CMK (cell line): ENCODE measurements around the gene GALR2.

Source experiments
- DNase-seq: peaks from one replicate; pipeline ENCODE4 v3.0.0-alpha.2; 2010; ENCODE audit warnings: low read depth

GALR2 gene

GRCh38 chr17:76079956-76080767, 5.6 kb downstream of the GALR2 start:
- DNase-seq = peak; percentile 14

DNA sequence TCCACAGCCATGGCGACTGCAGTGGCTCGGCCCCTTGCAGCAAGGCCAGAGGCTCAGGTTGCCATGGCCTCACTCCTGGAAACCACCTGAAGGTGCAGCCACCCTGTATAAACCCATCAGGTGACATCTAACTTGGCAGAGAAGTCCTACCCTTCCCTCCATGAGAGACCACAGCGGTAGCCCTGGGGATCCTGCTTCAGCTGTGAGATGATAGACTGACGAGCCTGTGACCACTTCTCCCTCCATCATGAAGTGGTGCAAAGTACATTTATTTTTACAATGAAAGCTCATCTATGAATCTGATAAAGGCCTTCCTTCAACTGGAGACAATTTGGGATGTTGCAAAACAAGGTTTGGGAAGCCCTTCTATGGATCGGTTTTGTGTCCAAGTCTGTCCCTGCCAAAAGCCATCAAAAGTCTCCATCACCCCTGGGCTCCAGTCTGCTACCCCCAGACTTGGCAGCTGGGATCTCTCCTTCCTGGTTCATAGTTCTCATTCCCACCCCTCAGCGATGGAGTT, 6.2 kb downstream of the GALR2 start:
- DNase-seq = no peak

GRCh38 chr17:76081295-76082210, 7.0 kb downstream of the GALR2 start:
- DNase-seq = no peak

DNA sequence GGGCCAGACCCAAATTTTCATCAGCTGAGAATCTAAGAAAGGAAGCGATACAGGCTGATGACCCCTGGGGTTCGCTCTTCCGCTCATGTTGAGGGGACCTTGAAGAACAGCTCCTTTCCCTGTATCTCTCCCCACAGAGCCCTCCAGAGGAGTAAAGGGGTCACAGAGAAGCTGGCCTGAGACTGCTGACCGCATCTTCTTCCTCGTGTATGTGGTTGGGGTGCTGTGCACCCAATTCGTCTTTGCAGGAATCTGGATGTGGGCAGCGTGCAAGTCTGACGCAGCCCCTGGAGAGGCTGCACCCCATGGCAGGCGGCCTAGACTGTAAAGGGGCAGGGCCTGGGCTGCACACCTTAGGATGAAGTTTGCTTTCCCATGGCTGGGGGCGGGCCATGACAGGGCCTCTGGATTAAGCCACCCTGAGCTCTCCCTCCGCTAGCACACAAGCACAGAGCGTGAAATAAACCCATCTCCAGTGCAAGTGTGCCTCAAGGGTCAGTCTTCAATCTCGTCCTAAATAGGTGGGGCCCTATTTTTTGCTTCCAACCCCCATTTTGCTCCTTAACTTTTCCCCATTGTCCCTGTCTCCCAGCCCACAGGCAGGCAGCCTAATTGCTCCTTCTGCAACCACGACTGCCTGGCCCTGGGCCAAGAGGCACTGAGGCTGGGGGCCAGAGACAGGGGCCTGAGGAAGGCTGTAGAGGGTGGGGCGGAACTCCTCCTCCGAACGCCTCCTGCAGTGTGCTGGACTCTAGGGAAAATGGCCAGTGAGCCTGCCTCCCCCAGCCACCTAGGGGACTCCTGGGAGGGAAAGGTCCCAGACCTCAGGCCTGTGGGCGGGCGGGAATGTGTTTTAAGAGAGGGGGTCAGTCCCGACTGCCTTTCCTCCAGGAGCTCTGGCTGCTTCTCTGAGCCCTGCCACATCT, 8.0 kb downstream of the GALR2 start:
- no peak for DNase-seq

DNA sequence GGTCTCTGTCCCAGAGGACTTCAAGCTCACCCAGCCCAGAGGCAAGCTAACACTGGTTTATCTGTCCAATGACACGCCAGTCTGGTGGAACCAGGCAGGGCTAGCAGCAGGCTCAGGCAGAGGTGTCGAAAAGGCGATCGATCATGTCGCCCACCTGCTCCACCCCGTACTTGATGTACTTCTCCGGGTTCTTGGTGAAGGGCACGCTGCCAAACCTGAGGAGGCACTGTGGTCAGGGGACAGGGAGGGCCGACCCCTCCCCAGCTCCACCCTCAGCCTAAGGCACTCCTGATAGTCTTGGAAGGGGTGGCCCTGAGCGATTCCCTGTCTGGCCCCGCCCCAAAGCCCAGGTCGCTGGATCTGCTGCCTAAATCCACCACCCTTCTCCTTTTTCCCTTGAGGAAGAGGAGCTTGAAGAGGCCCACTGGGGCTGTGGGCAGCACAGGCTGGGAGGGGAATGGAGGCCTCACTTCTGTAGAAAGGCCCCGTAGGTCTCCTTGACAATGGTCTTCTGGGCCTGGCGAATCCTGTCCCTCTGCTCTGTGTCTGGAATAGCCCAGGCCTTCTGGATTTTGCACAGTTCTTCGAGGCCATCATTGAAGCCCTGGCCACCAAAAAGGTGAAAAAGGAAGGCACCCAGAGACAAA, 9.1 kb downstream of the GALR2 start:
- no peak for DNase-seq

DNA sequence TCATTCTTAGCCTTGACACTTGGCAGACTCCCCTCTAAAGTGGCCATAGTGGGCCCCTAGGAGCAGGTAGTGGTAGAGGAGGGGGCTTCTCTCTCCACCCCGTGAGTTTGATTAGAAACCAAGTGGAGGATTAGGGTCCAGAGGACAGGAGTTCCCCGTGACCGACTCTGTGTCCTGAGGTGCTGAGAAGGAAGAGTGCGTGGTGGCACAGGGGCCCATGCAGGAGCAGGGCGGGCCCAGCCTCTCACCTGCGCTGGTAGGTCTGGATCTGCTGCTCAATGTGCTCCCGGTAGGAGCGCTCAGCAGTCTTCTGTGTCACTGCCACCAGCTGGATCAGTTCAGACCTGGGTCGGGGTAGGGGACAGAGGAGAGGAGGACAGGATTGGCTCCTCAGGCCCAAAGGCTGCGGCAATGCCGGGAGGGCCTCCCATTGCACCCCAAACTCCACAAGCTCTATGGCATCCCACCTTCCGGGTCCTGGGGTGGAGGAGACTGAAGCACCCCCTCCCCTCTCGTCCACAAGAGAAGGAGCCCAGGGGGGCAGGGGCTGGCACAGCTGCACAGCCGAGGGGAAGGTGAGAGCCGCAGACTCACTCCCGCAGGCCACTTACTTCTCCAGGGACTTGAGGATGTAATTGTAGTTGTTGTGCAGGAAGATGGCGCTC, 10.6 kb downstream of the GALR2 start:
- DNase-seq = no peak

DNA sequence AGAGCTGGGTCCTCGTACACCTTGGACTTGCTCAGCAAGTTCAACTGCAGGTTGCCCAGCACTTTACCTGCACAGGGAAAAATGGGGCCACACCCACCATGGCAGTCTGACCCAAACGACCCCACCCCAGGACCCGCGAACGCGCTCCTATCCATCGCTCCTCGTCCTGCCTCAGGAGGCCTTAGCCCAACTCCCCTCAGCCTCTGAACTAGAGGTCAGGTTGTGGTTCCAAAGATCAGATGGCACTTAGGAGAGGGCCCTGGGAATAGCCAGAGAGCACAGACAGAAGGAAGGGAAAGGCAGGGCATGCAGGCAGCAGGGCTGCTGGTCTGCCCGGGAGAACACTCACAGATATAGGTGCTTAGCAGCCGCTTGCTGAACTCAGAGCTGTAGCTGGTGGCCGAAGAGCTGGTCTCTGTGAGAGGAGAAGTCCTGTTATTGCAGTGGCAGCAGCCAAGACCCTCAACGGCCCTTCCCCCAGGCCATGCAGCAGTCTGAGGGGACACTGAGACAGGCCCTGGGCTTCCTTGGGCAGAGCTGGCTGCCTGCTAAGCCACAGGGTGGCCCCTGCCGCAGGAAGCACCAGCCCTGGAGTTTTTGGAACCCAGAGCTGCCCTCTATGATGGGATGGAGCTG, 11.3 kb downstream of the GALR2 start:
- DNase-seq = no peak

DNA sequence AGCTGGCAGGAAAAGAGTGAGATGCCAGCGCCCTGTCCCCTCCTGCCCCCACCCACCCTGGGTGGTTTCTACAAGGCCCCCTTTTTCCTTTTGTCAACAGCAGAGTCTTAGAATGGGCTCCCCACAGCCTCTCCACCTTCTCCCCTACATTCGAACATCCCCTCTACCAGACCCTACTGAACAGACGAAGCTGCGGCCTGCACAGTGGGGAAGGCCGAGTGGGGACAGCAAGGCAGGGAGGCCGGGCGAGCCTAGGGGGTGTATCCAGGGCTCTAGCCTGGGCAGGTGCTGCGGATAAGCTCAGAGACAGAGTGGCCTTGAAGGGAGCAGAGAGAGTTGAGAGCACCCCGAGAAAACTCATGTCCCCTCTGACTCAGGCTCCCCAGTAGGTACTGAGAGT, 11.8 kb downstream of the GALR2 start:
- no peak for DNase-seq

- DNase-seq = no peak
Measured at GRCh38 chr17:76087531-76087930, 12.9 kb downstream of the GALR2 start.

DNA sequence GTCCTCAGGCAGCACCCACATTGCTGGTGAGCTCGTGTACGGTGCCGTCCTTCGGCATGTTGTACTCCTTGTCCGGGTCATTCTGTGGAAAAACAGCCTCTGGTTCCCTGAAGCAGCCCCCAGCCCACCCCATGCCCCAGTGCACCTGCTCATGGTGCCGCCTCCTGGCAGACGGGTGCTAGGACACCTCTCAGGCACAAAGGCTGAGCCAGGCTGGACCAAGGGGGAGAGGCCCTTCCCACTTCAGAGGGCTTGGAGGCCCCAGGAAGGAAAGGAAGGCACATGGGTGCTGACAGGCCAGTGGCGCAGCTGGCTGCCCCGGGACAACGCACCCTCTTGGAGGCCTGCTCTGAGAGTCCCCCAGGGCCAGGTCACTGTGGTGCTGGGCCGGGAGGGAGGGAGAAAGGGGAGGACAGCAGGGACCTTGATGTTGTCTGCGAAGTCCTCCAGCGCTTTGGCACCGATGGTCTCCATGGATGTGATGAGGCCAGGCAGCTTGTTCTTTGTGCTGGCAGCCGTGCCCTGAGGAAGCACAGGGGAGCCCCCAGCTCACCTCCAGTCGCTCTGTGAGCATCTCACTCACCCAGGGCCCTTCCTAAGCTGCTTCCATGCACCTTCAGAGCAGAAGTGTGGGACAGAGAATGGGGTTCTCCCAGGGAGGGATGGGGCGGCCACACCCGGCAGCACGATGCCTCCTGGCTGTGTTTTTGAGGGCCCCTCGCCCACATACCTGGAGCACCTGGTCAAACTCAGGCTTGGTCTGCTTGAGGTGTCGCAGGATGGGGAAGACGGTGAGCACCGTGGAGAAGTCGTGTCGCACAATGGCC, 13.7 kb downstream of the GALR2 start:
- no peak for DNase-seq

GRCh38 chr17:76088868-76089576, 14.4 kb downstream of the GALR2 start:
- no peak for DNase-seq

GRCh38 chr17:76089680-76090516, 15.3 kb downstream of the GALR2 start:
- DNase-seq = no peak

DNA sequence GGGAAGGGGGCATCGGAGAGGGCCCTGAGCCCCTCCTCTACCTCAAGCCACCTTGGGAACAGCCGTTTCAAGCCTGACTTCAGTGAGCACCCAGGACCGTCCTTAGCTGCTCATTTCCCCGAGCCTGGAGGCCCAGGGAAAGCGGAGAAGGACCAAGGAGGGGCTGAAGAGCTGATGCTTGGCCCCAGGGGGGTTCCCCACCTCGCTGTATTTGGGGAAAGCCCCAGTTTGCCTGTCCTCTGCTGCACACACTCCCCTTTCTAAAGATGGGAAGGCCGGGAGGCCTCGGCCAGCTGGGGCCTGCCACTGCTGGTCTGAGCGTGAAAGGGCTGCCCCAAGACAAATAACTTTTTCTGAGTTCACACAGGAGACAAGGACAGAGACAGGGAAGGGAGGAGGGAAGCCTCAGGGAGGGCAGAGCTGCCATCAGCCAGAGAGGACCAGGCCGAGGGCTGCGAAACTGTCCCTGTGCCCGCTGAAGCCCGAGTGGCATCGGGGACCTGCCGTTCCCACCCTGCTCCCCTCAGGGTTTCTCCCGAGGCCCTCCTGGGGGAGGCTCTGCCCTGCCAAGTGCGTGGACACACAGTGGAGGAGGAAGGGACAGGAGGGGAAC, 16.0 kb downstream of the GALR2 start:
- no peak for DNase-seq

DNA sequence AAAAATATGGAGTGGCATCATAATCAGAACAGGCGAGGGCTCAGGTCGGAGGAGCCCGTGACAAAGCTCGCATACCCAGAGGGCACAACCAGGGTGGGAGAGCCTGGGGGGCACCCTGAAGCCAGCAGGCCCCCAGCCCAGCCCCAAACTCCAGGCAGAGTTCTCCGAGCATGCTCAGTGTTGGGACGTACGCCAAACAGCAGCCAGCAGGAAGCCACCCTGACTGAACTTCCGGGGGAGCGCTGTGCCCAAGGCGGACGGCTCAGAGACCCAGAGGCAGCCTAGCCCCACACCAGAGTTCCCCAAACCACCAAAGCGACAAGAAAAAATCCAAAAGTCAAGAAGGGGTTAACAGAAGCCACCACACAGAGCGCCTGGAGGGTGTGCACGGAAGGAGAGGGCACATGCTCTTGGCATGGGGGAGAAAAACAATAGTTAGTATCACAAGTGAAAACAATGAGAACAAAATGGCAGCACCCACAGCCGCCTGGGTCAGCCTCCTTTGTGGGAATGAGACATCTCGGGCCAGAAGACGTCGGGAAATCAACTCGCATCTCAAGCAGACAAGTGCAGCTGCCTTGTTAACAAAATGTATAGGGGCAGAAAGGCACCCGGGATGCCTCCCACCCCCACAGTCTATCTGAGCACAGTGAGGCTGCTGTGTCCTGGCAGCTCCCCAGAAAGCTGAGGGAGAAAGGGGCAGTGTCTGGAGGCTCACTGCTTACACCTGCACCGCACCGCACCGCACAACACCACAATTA, 17.1 kb downstream of the GALR2 start:
- no peak for DNase-seq

- DNase-seq = no peak
Measured at GRCh38 chr17:76092526-76093413, 18.2 kb downstream of the GALR2 start.

- DNase-seq = no peak
Measured at GRCh38 chr17:76094046-76094445, 19.5 kb downstream of the GALR2 start.
